SW480 (cell line): ENCODE results near the gene GHRL.

ENCODE experiments used
- DNase-seq: peaks from one replicate; pipeline ENCODE4 v3.0.0-alpha.2; 2016; ENCODE audit warnings: low spot score

The GHRL gene

GRCh38 chr3:10327592-10327991 is 34.8 kb upstream of the GHRL start:
- DNase-seq: no peak

GRCh38 chr3:10322352-10322710 is 29.6 kb upstream of the GHRL start:
- peak; percentile 10 for DNase-seq

- DNase-seq: no peak
Observed at GRCh38 chr3:10321630-10322351, 29.0 kb upstream of the GHRL start.

- DNase-seq: no peak
Observed at GRCh38 chr3:10320320-10320677, 27.6 kb upstream of the GHRL start.

- no peak for DNase-seq
Observed at GRCh38 chr3:10319804-10320203, 27.1 kb upstream of the GHRL start.

GRCh38 chr3:10319251-10319650 is 26.5 kb upstream of the GHRL start:
- DNase-seq: no peak

- no peak for DNase-seq
Observed at GRCh38 chr3:10317961-10318350, 25.2 kb upstream of the GHRL start.

- no peak for DNase-seq
Observed at GRCh38 chr3:10317311-10317960, 24.7 kb upstream of the GHRL start.

- no peak for DNase-seq
Observed at GRCh38 chr3:10315771-10316344, 23.1 kb upstream of the GHRL start.

GRCh38 chr3:10315101-10315500 is 22.4 kb upstream of the GHRL start:
- no peak for DNase-seq

- DNase-seq: no peak
Observed at GRCh38 chr3:10312861-10313260, 20.1 kb upstream of the GHRL start.

GRCh38 chr3:10312391-10312790 is 19.6 kb upstream of the GHRL start:
- DNase-seq: no peak

GRCh38 chr3:10311710-10312109 is 19.0 kb upstream of the GHRL start:
- DNase-seq: no peak

GRCh38 chr3:10310578-10310977 is 17.8 kb upstream of the GHRL start:
- DNase-seq: no peak

GRCh38 chr3:10309736-10310135 is 17.0 kb upstream of the GHRL start:
- DNase-seq: no peak

GRCh38 chr3:10308678-10309077 is 15.9 kb upstream of the GHRL start:
- DNase-seq: no peak

GRCh38 chr3:10306156-10306555 is 13.4 kb upstream of the GHRL start:
- no peak for DNase-seq

- no peak for DNase-seq
Observed at GRCh38 chr3:10305331-10305902, 12.7 kb upstream of the GHRL start.

GRCh38 chr3:10304905-10305304 is 12.2 kb upstream of the GHRL start:
- DNase-seq: no peak

GRCh38 chr3:10303785-10304184 is 11.0 kb upstream of the GHRL start:
- DNase-seq: no peak

GRCh38 chr3:10303105-10303504 is 10.4 kb upstream of the GHRL start:
- DNase-seq: no peak

- DNase-seq: no peak
Observed at GRCh38 chr3:10300087-10300486, 7.3 kb upstream of the GHRL start.

- no peak for DNase-seq
Observed at GRCh38 chr3:10299679-10300078, 6.9 kb upstream of the GHRL start.
